Naive B cell (primary cell): ENCODE results near the gene NUP88. TPM values are rescaled to one million over a fixed set of nuclear protein-coding genes. Genes with fewer than 3 reads are reported as not detected.
A peak's percentile ranks its signal among the peaks of the same experiment; 100 is the strongest.
"Not testable (repeated sequence)": the region's sequence is repeated elsewhere in the genome, so short reads cannot be mapped to it uniquely, and the experiment has no call there.

ENCODE experiments used
- ATAC-seq, 2 donors: fragments of 150-1000 bp; cut with Tn5 transposase; 2 replicates each; pipeline ENCODE4 v1.10.0; 2021; ENCODE audit warnings: low read depth in 2 of 2, mild to moderate bottlenecking in 2 of 2, moderate library complexity in 2 of 2
- DNase-seq: peaks from one replicate; pipeline ENCODE4 v3.0.0; 2022
- H3K27ac Mint-ChIP-seq, 6 donors: one replicate each; pipeline ENCODE4 v1.8.0; 2020 to 2022; ENCODE audit warnings: mild to moderate bottlenecking in 6 of 6, mixed read lengths in 6 of 6, moderate library complexity in 5 of 6, inconsistent platforms in 2 of 6
- H3K27me3 Mint-ChIP-seq, 3 donors: one replicate each; pipeline ENCODE4 v1.8.0; 2021 to 2022; ENCODE audit warnings: mixed read lengths in 3 of 3, mild to moderate bottlenecking in 1 of 3
- H3K36me3 Mint-ChIP-seq, 2 donors: one replicate each; pipeline ENCODE4 v1.8.0; 2020 to 2022; ENCODE audit warnings: mixed read lengths in 2 of 2, inconsistent platforms in 1 of 2, mild to moderate bottlenecking in 1 of 2
- H3K4me1 Mint-ChIP-seq, 3 donors: one replicate each; pipeline ENCODE4 v1.8.0; 2020 to 2022; ENCODE audit warnings: mixed read lengths in 3 of 3, inconsistent platforms in 1 of 3, mild to moderate bottlenecking in 1 of 3, moderate library complexity in 1 of 3
- H3K4me3 Mint-ChIP-seq, 8 donors: one replicate each; pipeline ENCODE4 v1.8.0; 2020 to 2022; ENCODE audit warnings: mild to moderate bottlenecking in 8 of 8, mixed read lengths in 8 of 8, moderate library complexity in 8 of 8, inconsistent platforms in 2 of 8
- H3K9me3 Mint-ChIP-seq, 7 donors: one replicate each; pipeline ENCODE4 v1.8.0; 2020 to 2022; ENCODE audit warnings: mixed read lengths in 7 of 7, mild to moderate bottlenecking in 5 of 7, inconsistent platforms in 2 of 7, moderate library complexity in 1 of 7
- polyA plus RNA-seq, 6 donors: library from polyadenylated mRNA; unstranded; fragments of 300-500 nt; fragmentation: Illumina TruSeq; gene quantifications; one replicate each; pipeline ENCODE4 v1.2.3, GENCODE V29; 2021; ENCODE audit warnings: low read depth in 6 of 6

The NUP88 gene
- polyA plus RNA-seq: 100 to 1,000 TPM; 261 to 392 (median 297) TPM

DNA sequence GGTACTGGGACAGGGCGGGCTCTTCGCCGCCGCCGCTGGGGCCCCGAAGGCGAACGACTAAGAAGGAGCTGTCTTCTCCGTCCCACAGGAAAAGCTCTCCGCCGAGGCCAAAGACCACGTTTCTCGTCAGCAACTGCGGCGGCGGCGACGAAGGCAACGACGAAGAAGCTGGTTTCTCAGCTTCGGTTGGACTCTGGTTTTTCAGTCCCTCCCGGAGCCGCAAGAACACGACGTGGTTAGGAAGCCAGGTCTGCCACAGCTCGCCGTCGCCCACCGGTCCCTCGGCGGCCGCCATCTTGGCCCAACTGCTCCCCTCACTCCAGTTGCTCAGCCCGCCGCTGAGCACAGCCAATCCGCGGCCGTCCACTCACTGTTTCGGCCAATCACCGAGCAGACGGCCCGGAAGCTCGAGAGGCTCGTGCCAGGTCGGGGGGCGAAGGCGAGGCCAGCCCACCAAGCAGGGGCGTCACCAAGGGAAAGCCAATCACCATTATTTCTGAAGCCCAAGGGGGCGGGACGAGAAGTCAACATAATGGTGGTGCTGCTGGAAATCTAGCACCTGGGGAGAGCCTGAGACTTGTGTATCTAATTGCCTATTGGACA is at the start of gene NUP88:
NUP88 (minus strand) TSS at position 307 of the 603 bp plus-strand sequence; CDS start at position 295, 12 bp downstream.
- ATAC-seq (peak; percentile 78 to 82), DNase-seq (peak; percentile 98)
- H3K36me3 Mint-ChIP-seq: peaks cover 0 to 6% of the 10 kb centered on the region in 2 donors
- peak within 1 kb of the TSS; percentile 97 to 100 (median 100) for H3K27ac Mint-ChIP-seq
- peak within 1 kb of the TSS; percentile 88 to 100 (median 100) for H3K4me3 Mint-ChIP-seq
- H3K27me3 Mint-ChIP-seq: no peaks in the 10 kb centered on the region
- H3K9me3 Mint-ChIP-seq: no peaks in the 10 kb centered on the region
- peaks cover 24 to 57% (median 27%) of the 10 kb centered on the region in 3 donors for H3K4me1 Mint-ChIP-seq

- H3K4me1 Mint-ChIP-seq: peaks cover 28 to 39% (median 30%) of the 10 kb centered on the region in 3 donors
- ATAC-seq (peak; percentile 29 to 46), DNase-seq (peak; percentile 1)
- H3K4me3 Mint-ChIP-seq: peak overlapping the region; percentile 57 to 95 (median 86)
- peak overlapping the region in 5 of 6 donors; percentile 0 to 88 (median 76) for H3K27ac Mint-ChIP-seq
- H3K27me3 Mint-ChIP-seq: no peaks in the 10 kb centered on the region
- no peaks in the 10 kb centered on the region for H3K9me3 Mint-ChIP-seq
- H3K36me3 Mint-ChIP-seq: no peaks in the 10 kb centered on the region
These were observed 48.6 kb upstream of the NUP88 start for GRCh38 chr17:5468075-5468473.

DNA sequence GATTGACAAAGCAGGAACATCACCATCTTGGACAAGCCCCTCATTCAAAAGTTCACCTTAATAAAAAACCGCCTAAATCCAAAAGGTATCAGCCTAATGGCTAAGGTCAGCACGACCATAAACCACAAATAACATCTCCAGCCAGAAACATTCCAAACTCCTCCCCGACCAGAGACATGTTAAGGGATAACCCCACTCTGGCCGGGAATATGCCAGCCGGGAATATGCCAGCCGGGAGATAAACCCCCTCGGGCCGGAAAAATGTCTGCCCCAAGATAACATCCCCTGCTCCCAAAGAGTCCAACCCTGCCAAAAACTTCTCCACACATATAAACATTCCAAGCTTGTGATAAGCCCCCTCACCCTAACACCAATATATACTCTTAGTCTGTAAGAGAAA is 48.0 kb upstream of the NUP88 start:
- H3K4me3 Mint-ChIP-seq: peak overlapping the region; percentile 57 to 95 (median 86)
- no peak for ATAC-seq
- H3K9me3 Mint-ChIP-seq: no peaks in the 10 kb centered on the region
- H3K36me3 Mint-ChIP-seq: no peaks in the 10 kb centered on the region
- peak overlapping the region in 4 of 6 donors; percentile 0 to 85 (median 52) for H3K27ac Mint-ChIP-seq
- H3K27me3 Mint-ChIP-seq: no peaks in the 10 kb centered on the region
- no peak for DNase-seq
- H3K4me1 Mint-ChIP-seq: peaks cover 28 to 39% (median 30%) of the 10 kb centered on the region in 3 donors

- DNase-seq: no peak
- Mint-ChIP-seq H3K36me3 (no peaks in the 10 kb centered on the region), H3K27ac (no peak overlapping the region), H3K4me1 (peaks cover 27 to 39% (median 28%) of the 10 kb centered on the region in 3 donors), H3K4me3 (peak overlapping the region in 3 of 8 donors; percentile 1 to 78 (median 57)), H3K27me3 (no peaks in the 10 kb centered on the region), H3K9me3 (no peaks in the 10 kb centered on the region)
- ATAC-seq: no peak
These were observed 46.8 kb upstream of the NUP88 start for GRCh38 chr17:5466295-5466694.

DNA sequence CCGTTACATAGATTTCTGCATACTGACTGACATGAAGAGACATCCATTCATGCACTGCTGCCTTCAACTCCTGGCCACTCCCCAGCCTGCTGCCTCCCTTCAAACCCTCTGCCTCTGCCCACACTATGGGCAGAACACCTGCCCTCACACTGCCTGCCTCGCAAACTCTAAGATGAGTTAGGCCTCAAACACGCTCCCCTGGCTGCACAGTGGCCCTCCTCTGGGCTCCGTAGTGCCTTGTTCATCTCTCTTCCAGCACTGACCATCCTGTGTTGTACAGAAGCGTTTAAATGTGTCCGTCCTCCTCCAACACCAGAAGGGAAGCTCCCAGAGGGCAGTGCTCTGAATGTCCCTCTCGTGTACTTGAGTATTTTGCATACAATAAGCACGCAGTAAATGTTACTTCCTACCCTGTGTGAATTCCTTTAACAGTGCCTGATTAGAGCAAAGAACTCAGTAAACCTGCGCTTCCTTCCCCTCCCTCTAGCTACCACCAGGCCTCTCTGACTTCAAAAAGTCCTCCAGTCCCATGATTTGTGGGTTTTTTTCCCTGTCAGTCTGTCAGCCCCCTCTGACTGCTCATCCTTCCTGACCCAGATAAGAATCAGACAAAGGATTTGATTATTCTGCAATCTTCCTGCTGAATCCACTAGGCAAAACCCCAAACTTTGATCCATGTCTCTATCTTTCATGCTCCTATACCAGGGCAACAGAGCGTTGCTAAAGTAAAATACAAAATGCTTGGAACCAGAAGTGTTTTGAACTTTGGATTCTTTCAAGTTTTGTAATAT is 45.5 kb upstream of the NUP88 start:
- Mint-ChIP-seq H3K4me1 (peaks cover 28 to 39% (median 30%) of the 10 kb centered on the region in 3 donors), H3K27ac (peak overlapping the region in 3 of 6 donors; percentile 63 to 78 (median 65)), H3K9me3 (no peaks in the 10 kb centered on the region), H3K4me3 (peak overlapping the region in 2 of 8 donors; percentile 44 to 52), H3K27me3 (no peaks in the 10 kb centered on the region), H3K36me3 (peaks cover 4 to 8% of the 10 kb centered on the region in 2 donors)
- ATAC-seq: no peak
- no peak for DNase-seq

DNA sequence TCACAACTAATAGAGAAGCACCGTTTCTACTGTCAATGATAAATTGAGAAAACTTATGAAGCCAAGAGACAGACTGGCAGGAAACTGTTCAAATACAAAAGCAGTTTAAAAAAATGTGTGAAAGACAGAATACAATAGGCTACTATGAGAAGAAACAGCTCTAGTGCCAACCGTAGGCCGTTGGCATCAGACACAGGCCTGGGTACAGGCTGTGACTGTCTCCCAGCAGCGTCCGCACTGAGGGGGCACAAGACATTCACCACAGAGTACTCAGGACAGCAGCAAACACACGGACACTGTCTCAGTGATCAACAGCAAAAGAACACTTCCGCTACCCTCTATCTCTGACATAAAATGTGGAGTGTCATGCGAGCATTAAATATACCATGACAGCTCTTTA is 27.3 kb upstream of the NUP88 start:
- H3K9me3 Mint-ChIP-seq: no peaks in the 10 kb centered on the region
- H3K4me1 Mint-ChIP-seq: peaks cover 0 to 4% (median 0%) of the 10 kb centered on the region in 3 donors
- no peaks in the 10 kb centered on the region for H3K27me3 Mint-ChIP-seq
- H3K4me3 Mint-ChIP-seq: no peak overlapping the region
- H3K27ac Mint-ChIP-seq: no peak overlapping the region
- H3K36me3 Mint-ChIP-seq: peaks cover 12 to 31% of the 10 kb centered on the region in 2 donors
- DNase-seq (no peak), ATAC-seq (no peak)

DNA sequence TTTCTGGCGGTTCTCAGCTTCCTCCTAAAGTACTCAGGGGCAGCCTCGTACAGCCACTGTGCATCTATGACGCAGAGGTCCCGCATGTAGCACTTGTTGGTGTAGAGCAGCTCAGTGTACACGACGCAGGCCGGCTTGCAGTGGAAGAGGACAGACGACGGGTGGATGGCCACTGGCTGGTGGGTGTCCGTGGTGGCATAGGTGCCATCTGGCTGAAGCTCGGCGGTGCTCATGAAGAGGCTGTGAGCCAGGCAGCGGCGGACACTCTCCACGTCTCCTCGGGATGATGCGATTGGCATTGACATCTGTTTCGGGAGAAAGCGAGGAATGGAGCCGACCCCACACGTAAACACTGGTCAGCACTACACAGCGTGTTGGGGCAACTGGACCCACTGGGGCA is 24.7 kb upstream of the NUP88 start:
- H3K9me3 Mint-ChIP-seq: no peaks in the 10 kb centered on the region
- ATAC-seq: no peak
- no peak for DNase-seq
- H3K36me3 Mint-ChIP-seq: peaks cover 12 to 23% of the 10 kb centered on the region in 2 donors
- no peaks in the 10 kb centered on the region for H3K27me3 Mint-ChIP-seq
- H3K27ac Mint-ChIP-seq: no peak overlapping the region
- H3K4me3 Mint-ChIP-seq: no peak overlapping the region
- H3K4me1 Mint-ChIP-seq: peaks cover 8 to 11% (median 10%) of the 10 kb centered on the region in 3 donors

DNA sequence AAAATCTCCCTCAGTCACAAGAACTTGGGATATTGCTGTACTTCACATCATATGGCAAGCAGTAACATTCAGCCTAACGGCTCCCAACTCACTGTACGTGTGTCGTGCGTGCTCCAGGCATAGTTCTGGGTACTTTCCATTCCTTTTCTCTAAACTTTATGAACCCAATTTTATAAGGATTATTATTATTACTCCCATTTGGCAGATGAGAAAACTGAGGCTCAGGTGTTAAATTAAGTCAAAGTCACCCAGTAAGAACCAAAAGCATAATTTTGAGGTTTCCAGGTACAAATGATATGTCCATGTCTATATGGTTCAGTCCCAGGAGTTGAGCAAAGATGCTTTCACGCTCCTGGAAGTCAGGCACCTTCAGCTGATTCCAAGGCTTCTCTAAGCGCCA is 24.3 kb upstream of the NUP88 start:
- no peak overlapping the region for H3K4me3 Mint-ChIP-seq
- no peaks in the 10 kb centered on the region for H3K27me3 Mint-ChIP-seq
- no peak for DNase-seq
- no peaks in the 10 kb centered on the region for H3K9me3 Mint-ChIP-seq
- H3K4me1 Mint-ChIP-seq: peaks cover 10 to 13% (median 11%) of the 10 kb centered on the region in 3 donors
- ATAC-seq: no peak
- peaks cover 12 to 23% of the 10 kb centered on the region in 2 donors for H3K36me3 Mint-ChIP-seq
- no peak overlapping the region for H3K27ac Mint-ChIP-seq

GRCh38 chr17:5439446-5439764 is 19.9 kb upstream of the NUP88 start:
- peak overlapping the region; percentile 80 to 93 (median 90) for H3K4me3 Mint-ChIP-seq
- no peaks in the 10 kb centered on the region for H3K9me3 Mint-ChIP-seq
- H3K27me3 Mint-ChIP-seq: no peaks in the 10 kb centered on the region
- H3K4me1 Mint-ChIP-seq: peaks cover 19 to 42% (median 28%) of the 10 kb centered on the region in 3 donors
- peaks cover 0 to 10% of the 10 kb centered on the region in 2 donors for H3K36me3 Mint-ChIP-seq
- ATAC-seq (no peak), DNase-seq (no peak)
- H3K27ac Mint-ChIP-seq: peak overlapping the region; percentile 84 to 96 (median 94)

- Mint-ChIP-seq H3K9me3 (no peaks in the 10 kb centered on the region), H3K4me3 (peak within 1 kb of the TSS; percentile 80 to 93 (median 90)), H3K27ac (peak within 1 kb of the TSS; percentile 84 to 96 (median 94)), H3K27me3 (no peaks in the 10 kb centered on the region), H3K36me3 (peaks cover 1 to 5% of the 10 kb centered on the region in 2 donors), H3K4me1 (peaks cover 19 to 45% (median 28%) of the 10 kb centered on the region in 3 donors)
- DNase-seq (peak; percentile 92), ATAC-seq (peak; percentile 89 to 90)
These were observed 19.4 kb upstream of the NUP88 start, which contains the start of gene C1QBP for GRCh38 chr17:5438716-5439445. Gene C1QBP, minus strand, starts transcription at chr17:5439155. Its CDS starts 82 bp downstream, at chr17:5439073.

DNA sequence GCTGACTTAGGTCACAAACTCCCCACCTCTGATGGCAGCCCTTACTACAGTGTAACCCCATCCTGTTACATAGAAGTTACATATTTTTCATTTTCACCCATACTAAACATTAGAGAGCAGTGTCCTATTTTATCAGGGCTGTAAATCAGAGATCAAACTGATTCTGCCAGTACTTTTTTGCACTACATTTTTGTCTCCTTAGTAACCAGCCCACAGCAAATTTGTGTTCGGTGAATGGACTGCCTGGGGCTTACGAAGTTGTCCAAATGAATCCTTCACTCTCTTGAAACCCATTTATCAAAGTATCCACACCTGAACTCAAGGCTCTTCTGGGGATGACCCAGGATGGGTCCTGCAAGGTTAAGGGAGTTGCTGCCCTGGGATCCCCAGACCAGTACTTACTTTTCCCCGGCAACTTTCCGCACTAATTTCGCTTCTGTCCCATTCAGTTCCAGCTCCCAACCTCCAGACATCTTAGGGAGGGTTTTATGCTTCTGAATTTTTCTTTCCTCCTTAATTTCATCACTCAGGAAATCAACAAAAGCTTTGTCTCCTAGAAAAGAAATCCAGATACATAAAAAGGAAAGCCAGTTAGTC is 18.4 kb upstream of the NUP88 start:
- peak overlapping the region in 4 of 6 donors; percentile 37 to 80 (median 73) for H3K27ac Mint-ChIP-seq
- H3K36me3 Mint-ChIP-seq: peaks cover 0 to 12% of the 10 kb centered on the region in 2 donors
- DNase-seq (no peak), ATAC-seq (no peak)
- H3K4me1 Mint-ChIP-seq: peaks cover 19 to 45% (median 36%) of the 10 kb centered on the region in 3 donors
- H3K27me3 Mint-ChIP-seq: no peaks in the 10 kb centered on the region
- H3K9me3 Mint-ChIP-seq: no peaks in the 10 kb centered on the region
- peak overlapping the region; percentile 80 to 93 (median 89) for H3K4me3 Mint-ChIP-seq

DNA sequence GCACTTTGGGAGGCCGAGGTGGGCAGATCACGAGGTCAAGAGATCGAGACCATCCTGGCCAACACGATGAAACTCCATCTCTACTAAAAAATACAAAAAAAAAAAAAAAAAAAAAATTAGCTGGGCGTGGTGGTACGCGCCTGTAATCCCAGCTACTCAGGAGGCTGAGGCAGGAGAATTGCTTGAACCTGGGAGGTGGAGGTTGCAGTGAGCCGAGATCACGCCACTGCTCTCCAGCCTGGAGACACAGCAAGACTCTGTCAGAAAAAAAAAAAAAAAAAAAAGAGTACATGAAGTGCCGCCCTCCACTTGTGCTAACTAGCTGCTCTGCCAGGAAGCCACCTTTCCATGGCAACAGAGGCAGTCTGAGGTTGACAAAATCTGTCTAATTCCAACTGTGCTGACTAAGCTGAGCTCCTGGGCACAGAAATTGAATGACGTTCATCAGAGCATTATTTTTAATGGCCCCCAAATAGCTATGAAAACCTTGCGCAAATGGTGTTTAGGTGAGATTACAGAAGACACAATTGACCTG is 16.4 kb upstream of the NUP88 start:
- not testable (repeated sequence) for DNase-seq, H3K27me3 Mint-ChIP-seq, H3K9me3 Mint-ChIP-seq, ATAC-seq
- Mint-ChIP-seq H3K4me1 (peaks cover 21 to 45% (median 36%) of the 10 kb centered on the region in 3 donors), H3K4me3 (peak overlapping the region in 1 of 8 donors; percentile 44), H3K36me3 (peaks cover 10 to 18% of the 10 kb centered on the region in 2 donors), H3K27ac (peak overlapping the region in 1 of 6 donors; percentile 78)
